Stomach (tissue), 4 donors: ENCODE data around the gene SMYD4.
"Not testable (repeated sequence)": the region's sequence is repeated elsewhere in the genome, so short reads cannot be mapped to it uniquely, and the experiment has no call there.

Experiments used
- CTCF ChIP-seq, 7 experiments: fragments of 450-650 bp in 4 of 7; fragments of 200-600 bp in 3 of 7; sonication (generic) in 3 of 7; IDR thresholded peaks; one replicate each; pipeline ENCODE4 v1.5.1; 2016 to 2019; ENCODE audit warnings: antibody characterized with exemption in 7 of 7, control low read depth in 2 of 7, mild to moderate bottlenecking in 1 of 7
- POLR2AphosphoS5 ChIP-seq, 3 donors: sonication (generic); formaldehyde crosslinking; IDR thresholded peaks; one replicate each; pipeline ENCODE4 v1.6.1; 2016; ENCODE audit warnings: antibody characterized with exemption in 3 of 3

GRCh38 chr17:1741899-1742298 lies 87.8 kb downstream of the SMYD4 start:
- TF ChIP-seq CTCF, POLR2AphosphoS5 (IDR thresholded peaks at IDR 0.05): not testable (repeated sequence)
